GM12878 (cell line): ENCODE data around the gene SNAPC4. TPM values are rescaled to one million over a fixed set of nuclear protein-coding genes. Genes with fewer than 3 reads are reported as not detected.

Experiments used
- ATAC-seq: fragments of 200-7000 bp; cut with Tn5 transposase; 3 replicates; pipeline ENCODE4 v1.9.1; 2020; ENCODE audit warnings: mild to moderate bottlenecking, moderate library complexity
- BruUV-seq: library from RNA; stranded (reverse); fragments of 400-500 nt; replicated peaks from 2 replicates; lab custom pipeline; 2021; lab: Mats Ljungman, UMichigan
- CTCF ChIA-PET: fragments of 300-600 bp; sonication (Branson Sonifier 250); formaldehyde crosslinking; extraction: SDS; loops from one replicate; lab custom pipeline; 2021; ENCODE audit warnings: inconsistent platforms; lab: Yijun Ruan, JAX
- POLR2A ChIA-PET: fragments of 350-600 bp; formaldehyde crosslinking; extraction: SDS; loops from one replicate; lab custom pipeline; 2021; ENCODE audit warnings: inconsistent platforms; lab: Charles Lee
- RAD21 ChIA-PET: fragments of 300-600 bp; sonication (Branson Sonifier 250); formaldehyde crosslinking; loops from one replicate; lab custom pipeline; 2023; ENCODE audit warnings: antibody characterized with exemption; ENCODE audit not compliant: unreplicated experiment; lab: Charles Lee
- SMC1A ChIA-PET: fragments of 300-600 bp; sonication (Branson Sonifier 250); formaldehyde crosslinking; loops from one replicate; lab custom pipeline; 2023; ENCODE audit not compliant: unreplicated experiment, uncharacterized antibody; lab: Charles Lee
- DNase-seq: peaks from one replicate; pipeline ENCODE4 v3.0.0-alpha.2; 2011; ENCODE audit warnings: low read depth, low spot score
- FAIRE-seq: peaks from 3 replicates; lab custom pipeline; 2011; peaks lifted over from hg19 to GRCh38; lab: Jason Lieb, UNC
- H2AFZ ChIP-seq: 2 replicates; pipeline ENCODE4 v1.6.0; 2011; ENCODE audit warnings: low read depth, low read length, control low read depth; ENCODE audit not compliant: control insufficient read depth
- H3K27ac ChIP-seq: 2 replicates; pipeline ENCODE4 v1.5.1; 2011; ENCODE audit warnings: control low read depth; ENCODE audit not compliant: control insufficient read depth, insufficient read depth
- H3K27me3 ChIP-seq, 2 experiments: replicated peaks in 1 of 2; 2 replicates each; pipeline versions ENCODE4 v1.6.0 to v1.6.1; 2011; ENCODE audit warnings: low read length in 1 of 2; ENCODE audit not compliant: control insufficient read depth in 2 of 2, insufficient read depth in 2 of 2
- H3K36me3 ChIP-seq, 2 experiments: 2 replicates each; pipeline ENCODE4 v1.5.1; 2011; ENCODE audit warnings: low read length in 1 of 2; ENCODE audit not compliant: control insufficient read depth in 2 of 2, insufficient read depth in 2 of 2
- H3K4me1 ChIP-seq: 2 replicates; pipeline ENCODE4 v1.6.1; 2011; ENCODE audit warnings: mild to moderate bottlenecking, low read length, moderate library complexity, mixed read lengths; ENCODE audit not compliant: control insufficient read depth, insufficient read depth
- H3K4me2 ChIP-seq: 2 replicates; pipeline ENCODE4 v1.6.0; 2011; ENCODE audit warnings: control low read depth; ENCODE audit not compliant: control insufficient read depth, insufficient read depth
- H3K4me3 ChIP-seq: fragments of 200-600 bp; sonication (generic); 2 replicates; pipeline ENCODE4 v1.5.1; 2016
- H3K79me2 ChIP-seq: 2 replicates; pipeline ENCODE4 v1.6.0; 2011; ENCODE audit warnings: low read length; ENCODE audit not compliant: control insufficient read depth, insufficient read depth
- H3K9ac ChIP-seq: 2 replicates; pipeline ENCODE4 v1.8.0; 2011; ENCODE audit warnings: low read length, control low read depth, mixed read lengths; ENCODE audit not compliant: control insufficient read depth, insufficient read depth
- H3K9me3 ChIP-seq: replicated peaks from 3 replicates; pipeline ENCODE4 v1.5.1; 2011; ENCODE audit warnings: mild to moderate bottlenecking, low read length; ENCODE audit not compliant: control insufficient read depth, insufficient read depth
- H4K20me1 ChIP-seq: 2 replicates; pipeline ENCODE4 v1.6.0; 2011; ENCODE audit not compliant: control insufficient read depth, insufficient read depth
- ATF7 ChIP-seq: fragments of 450-650 bp; IDR thresholded peaks from 2 replicates; pipeline ENCODE4 v1.6.1; 2016; ENCODE audit warnings: low read depth, mild to moderate bottlenecking
- BCL11A ChIP-seq: IDR thresholded peaks from 2 replicates; pipeline ENCODE4 v1.6.1; 2011; ENCODE audit warnings: low read depth, low read length
- CHD1 ChIP-seq: IDR thresholded peaks from 2 replicates; pipeline ENCODE4 v1.6.1; 2012; ENCODE audit warnings: low read depth, low read length, improper control_type of control experiment
- CHD4 ChIP-seq: fragments of 200-600 bp; sonication (generic); IDR thresholded peaks from 2 replicates; pipeline ENCODE4 v1.6.1; 2016; ENCODE audit warnings: mild to moderate bottlenecking
- MTA3 ChIP-seq: IDR thresholded peaks from 2 replicates; pipeline ENCODE4 v1.6.1; 2012; ENCODE audit warnings: low read length, inconsistent platforms, borderline replicate concordance
- NFYB ChIP-seq: IDR thresholded peaks from 2 replicates; pipeline ENCODE4 v1.6.1; 2011; ENCODE audit warnings: low read depth, mild to moderate bottlenecking, low read length, improper control_type of control experiment, moderate library complexity; ENCODE audit not compliant: insufficient read depth
- PML ChIP-seq: IDR thresholded peaks from 2 replicates; pipeline ENCODE4 v1.6.1; 2012; ENCODE audit warnings: low read length, inconsistent platforms
- RBBP5 ChIP-seq: fragments of 200-600 bp; sonication (generic); conservative IDR thresholded peaks from 2 replicates; pipeline ENCODE4 v1.6.1; 2016
- SMARCA5 ChIP-seq: fragments of 450-650 bp; IDR thresholded peaks from 2 replicates; pipeline ENCODE4 v1.6.1; 2017; ENCODE audit warnings: mild to moderate bottlenecking
- SMC3 ChIP-seq: IDR thresholded peaks from 2 replicates; pipeline ENCODE4 v1.6.1; 2011; ENCODE audit warnings: low read length, improper control_type of control experiment, borderline replicate concordance
- SP1 ChIP-seq: IDR thresholded peaks from one replicate; pipeline ENCODE4 v1.6.1; 2011; ENCODE audit warnings: low read depth, low read length
- TBL1XR1 ChIP-seq: IDR thresholded peaks from 2 replicates; pipeline ENCODE4 v1.6.1; 2012; ENCODE audit warnings: low read depth, low read length, improper control_type of control experiment
- WGBS: methylation state at CpG from one replicate; pipeline ENCODE4 v1.1.6; 2016; ENCODE audit warnings: low lambda C conversion rate; ENCODE audit not compliant: insufficient replicate concordance, insufficient coverage; ENCODE audit errors: missing lambda C conversion rate; 5-methylcytosine and 5-hydroxymethylcytosine counted together
- in situ Hi-C: fragments of 300-500 bp; cut with MboI; formaldehyde crosslinking; loops from 9 replicates; pipeline ENCODE4 v1.14.3; 2018; ENCODE audit warnings: mixed read lengths
- intact Hi-C: fragments of 100-400 bp; cut with micrococcal nuclease; formaldehyde crosslinking; loops from one replicate; pipeline ENCODE4 v1.14.2; 2022; ENCODE audit not compliant: unreplicated experiment
- polyA plus RNA-seq, 11 experiments: library from polyadenylated mRNA; depleted of rRNA in 4 of 11; unstranded in 6 of 11; stranded (reverse) in 5 of 11; fragments of >200 nt; fragmentation: Nextera tagmentation in 4 of 11; fragmentation: Illumina TruSeq in 1 of 11; extraction: Ambion mirVana in 4 of 11; extraction: Trizol in 1 of 11; gene quantifications; 1 replicate in 1 of 11; 2 replicates in 10 of 11; pipeline versions ENCODE4 v1.2.1 to v1.2.3, GENCODE V29; 2011 to 2016; ENCODE audit warnings: inconsistent platforms in 2 of 11, missing spikeins in 2 of 11, low read depth in 1 of 11
- total RNA-seq, 4 experiments: library from RNA; depleted of rRNA in 3 of 4; stranded (reverse); fragments of >200 nt in 3 of 4; fragmentation: Illumina TruSeq in 1 of 4; extraction: Trizol in 1 of 4; gene quantifications; 2 replicates each; pipeline versions ENCODE4 v1.2.1 to v1.2.3, GENCODE V29; 2013 to 2021
- TF ChIP-seq, protein P1 (sequence below): IDR thresholded peaks from 2 replicates; pipeline ENCODE4 v1.6.1; 2011; ENCODE audit warnings: borderline replicate concordance, low read depth, mild to moderate bottlenecking, moderate library complexity, mixed read lengths, low read length; ENCODE audit not compliant: insufficient read depth; ENCODE audit errors: extremely low read length
- TF ChIP-seq, protein P2 (sequence below): fragments of 450-650 bp; IDR thresholded peaks from 2 replicates; pipeline ENCODE4 v1.6.1; 2016; ENCODE audit warnings: mild to moderate bottlenecking
- TF ChIP-seq, protein P3 (sequence below): fragments of 450-650 bp; IDR thresholded peaks from 2 replicates; pipeline ENCODE4 v1.6.1; 2017; ENCODE audit warnings: mild to moderate bottlenecking

The SNAPC4 gene
- total and polyA plus RNA-seq, 10 of the 15 experiments (the other 5 are each of a cell fraction or from before 2014, with no cell fraction given) = 0.42 to 19.8 (median 7.0) TPM

DNA sequence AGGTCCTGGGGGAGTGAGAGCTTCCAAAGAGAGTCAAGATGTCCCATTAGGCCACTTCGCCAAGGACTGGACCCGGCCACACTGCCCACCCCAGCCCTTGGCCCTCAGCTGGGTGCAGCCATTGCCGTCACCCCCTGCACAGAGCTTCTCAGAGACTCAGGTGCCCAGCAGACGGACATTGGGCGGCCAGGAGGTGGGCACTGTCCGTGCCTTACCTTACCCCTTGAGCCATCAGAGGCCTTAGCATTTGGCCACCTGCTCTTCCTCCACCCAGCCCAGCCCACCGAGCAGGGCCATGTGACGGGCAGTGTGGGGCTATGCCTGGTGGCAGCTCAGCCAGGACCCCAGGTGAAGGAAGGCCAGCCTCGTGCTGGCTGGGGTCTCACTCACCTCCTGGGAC, 33.1 kb downstream of the SNAPC4 start:
- CTCF ChIA-PET = interaction anchor here (1.5 kb wide), 1 partner anchor 53 kb away, joined by 3 read pairs; no protein-coding TSS in a partner anchor
- H3K27ac ChIP-seq = no peak overlapping the region

DNA sequence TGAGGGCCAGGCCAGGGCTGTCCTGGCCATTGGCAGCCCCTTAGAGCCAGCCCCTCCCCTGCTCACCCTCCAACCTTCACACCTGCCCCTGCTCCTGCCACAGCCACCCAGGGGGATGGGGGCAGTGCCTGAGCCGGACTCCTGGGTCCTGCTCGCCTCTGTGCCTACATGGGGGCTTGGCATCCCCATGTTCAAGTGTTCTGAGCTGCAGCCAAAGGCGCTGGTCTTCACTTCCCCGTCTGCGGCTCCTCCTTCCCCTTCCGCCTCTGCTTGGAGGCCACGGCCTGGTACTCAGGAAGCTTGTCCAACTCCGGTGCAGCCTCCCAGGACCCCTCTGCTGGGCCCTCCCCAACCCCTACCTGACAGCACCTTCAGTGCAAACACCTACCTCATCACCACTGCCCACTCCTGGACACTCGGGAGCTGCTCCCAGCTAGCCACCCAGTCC, 34.2 kb downstream of the SNAPC4 start:
- no peak overlapping the region for H3K27ac ChIP-seq
- intact Hi-C loops = no loop called here
- peaks cover 10% of the 10 kb centered on the region for H3K4me1 ChIP-seq
- no peak overlapping the region for H3K4me2 ChIP-seq
- no peak overlapping the region for H3K9ac ChIP-seq
- DNase-seq (no peak), ATAC-seq (no peak), FAIRE-seq (no peak)
- no peaks in the 10 kb centered on the region; the same call in 2 of the 3 replicates for H3K9me3 ChIP-seq
- ChIA-PET POLR2A (no interaction called here), CTCF (no interaction called here), SMC1A (no interaction called here), RAD21 (no interaction called here)
- no peak overlapping the region for H3K4me3 ChIP-seq
- no peaks in the 10 kb centered on the region for H3K79me2 ChIP-seq
- H4K20me1 ChIP-seq = no peaks in the 10 kb centered on the region
- BruUV-seq = no TSS peak
- in situ Hi-C loops = no loop called here
- no peak overlapping the region for H2AFZ ChIP-seq
- no peaks in the 10 kb centered on the region for H3K27me3 ChIP-seq
- H3K36me3 ChIP-seq = peaks cover 0 to 1% of the 10 kb centered on the region in 2 experiments; a peak in 2 of 4 replicates
- 16% methylated on average over 8 of the region's 9 CpGs for WGBS
- TF ChIP-seq BCL11A (no peak), CHD4 (no peak), CHD1 (no peak), SMC3 (no peak), TBL1XR1 (no peak), NFYB (no peak), RBBP5 (no peak), MTA3 (no peak), SP1 (no peak), ATF7 (no peak), SMARCA5 (no peak)
- TF ChIP-seq, protein P1, sequence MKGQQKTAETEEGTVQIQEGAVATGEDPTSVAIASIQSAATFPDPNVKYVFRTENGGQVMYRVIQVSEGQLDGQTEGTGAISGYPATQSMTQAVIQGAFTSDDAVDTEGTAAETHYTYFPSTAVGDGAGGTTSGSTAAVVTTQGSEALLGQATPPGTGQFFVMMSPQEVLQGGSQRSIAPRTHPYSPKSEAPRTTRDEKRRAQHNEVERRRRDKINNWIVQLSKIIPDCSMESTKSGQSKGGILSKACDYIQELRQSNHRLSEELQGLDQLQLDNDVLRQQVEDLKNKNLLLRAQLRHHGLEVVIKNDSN = no peak
- TF ChIP-seq, protein P2, sequence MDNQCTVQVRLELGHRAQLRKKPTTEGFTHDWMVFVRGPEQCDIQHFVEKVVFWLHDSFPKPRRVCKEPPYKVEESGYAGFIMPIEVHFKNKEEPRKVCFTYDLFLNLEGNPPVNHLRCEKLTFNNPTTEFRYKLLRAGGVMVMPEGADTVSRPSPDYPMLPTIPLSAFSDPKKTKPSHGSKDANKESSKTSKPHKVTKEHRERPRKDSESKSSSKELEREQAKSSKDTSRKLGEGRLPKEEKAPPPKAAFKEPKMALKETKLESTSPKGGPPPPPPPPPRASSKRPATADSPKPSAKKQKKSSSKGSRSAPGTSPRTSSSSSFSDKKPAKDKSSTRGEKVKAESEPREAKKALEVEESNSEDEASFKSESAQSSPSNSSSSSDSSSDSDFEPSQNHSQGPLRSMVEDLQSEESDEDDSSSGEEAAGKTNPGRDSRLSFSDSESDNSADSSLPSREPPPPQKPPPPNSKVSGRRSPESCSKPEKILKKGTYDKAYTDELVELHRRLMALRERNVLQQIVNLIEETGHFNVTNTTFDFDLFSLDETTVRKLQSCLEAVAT = no peak
- TF ChIP-seq, protein P3, sequence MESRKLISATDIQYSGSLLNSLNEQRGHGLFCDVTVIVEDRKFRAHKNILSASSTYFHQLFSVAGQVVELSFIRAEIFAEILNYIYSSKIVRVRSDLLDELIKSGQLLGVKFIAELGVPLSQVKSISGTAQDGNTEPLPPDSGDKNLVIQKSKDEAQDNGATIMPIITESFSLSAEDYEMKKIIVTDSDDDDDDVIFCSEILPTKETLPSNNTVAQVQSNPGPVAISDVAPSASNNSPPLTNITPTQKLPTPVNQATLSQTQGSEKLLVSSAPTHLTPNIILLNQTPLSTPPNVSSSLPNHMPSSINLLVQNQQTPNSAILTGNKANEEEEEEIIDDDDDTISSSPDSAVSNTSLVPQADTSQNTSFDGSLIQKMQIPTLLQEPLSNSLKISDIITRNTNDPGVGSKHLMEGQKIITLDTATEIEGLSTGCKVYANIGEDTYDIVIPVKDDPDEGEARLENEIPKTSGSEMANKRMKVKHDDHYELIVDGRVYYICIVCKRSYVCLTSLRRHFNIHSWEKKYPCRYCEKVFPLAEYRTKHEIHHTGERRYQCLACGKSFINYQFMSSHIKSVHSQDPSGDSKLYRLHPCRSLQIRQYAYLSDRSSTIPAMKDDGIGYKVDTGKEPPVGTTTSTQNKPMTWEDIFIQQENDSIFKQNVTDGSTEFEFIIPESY = no peak

More for the DNA sequence above, 33.1 kb downstream of the SNAPC4 start:
- no peak overlapping the region for H2AFZ ChIP-seq
- ATAC-seq (no peak), DNase-seq (no peak), FAIRE-seq (no peak)
- ChIA-PET SMC1A (interaction anchor here (0.5 kb wide), 1 partner anchor 24 kb away, joined by 3 read pairs; no protein-coding TSS in a partner anchor), POLR2A (no interaction called here), RAD21 (no interaction called here)
- H3K9ac ChIP-seq = no peak overlapping the region
- H3K27me3 ChIP-seq = no peaks in the 10 kb centered on the region
- no peaks in the 10 kb centered on the region for H3K79me2 ChIP-seq
- H3K4me3 ChIP-seq = no peak overlapping the region
- BruUV-seq = no TSS peak
- H4K20me1 ChIP-seq = no peaks in the 10 kb centered on the region
- 46% methylated on average over 9 of the region's 9 CpGs for WGBS
- in situ Hi-C loops = no loop called here
- peaks cover 0 to 1% of the 10 kb centered on the region in 2 experiments; a peak in 2 of 4 replicates for H3K36me3 ChIP-seq
- H3K9me3 ChIP-seq = no peaks in the 10 kb centered on the region; the same call in 2 of the 3 replicates
- H3K4me2 ChIP-seq = no peak overlapping the region
- intact Hi-C loops = no loop called here
- no peak for TF ChIP-seq PML
- H3K4me1 ChIP-seq = peaks cover 10% of the 10 kb centered on the region
